ENCODE results near the gene CEP83. TPM values are rescaled to one million over a fixed set of nuclear protein-coding genes. Genes with fewer than 3 reads are reported as not detected.

Gene CEP83
- total and polyA plus RNA-seq, 9 of the 15 experiments (the other 6 are each of a cell fraction or from before 2014, with no cell fraction given), result 5.3 to 40.5 (median 31.3) TPM

- H3K27ac ChIP-seq (ENCODE audit: extremely low read depth, low read depth, low read length), result no peak overlapping the region
- H4K20me1 ChIP-seq (replicated peaks; ENCODE audit: control insufficient read depth, insufficient read depth, low read length), result no peaks in the 10 kb centered on the region
- intact Hi-C loops (cut with micrococcal nuclease), result no loop called here
- H3K4me1 ChIP-seq (replicated peaks in 1 of 2; ENCODE audit: control insufficient read depth in 2 of 2, insufficient read depth in 2 of 2, low read length in 2 of 2), result no peaks in the 10 kb centered on the region
- in situ Hi-C loops (cut with MboI), result no loop called here
- H3K9me1 ChIP-seq (ENCODE audit: control insufficient read depth, insufficient read depth, low read length), result no peaks in the 10 kb centered on the region
- H3K79me2 ChIP-seq (ENCODE audit: control insufficient read depth, insufficient read depth, low read length), result no peaks in the 10 kb centered on the region
- ChIA-PET CTCF (ENCODE audit: low intra/inter-chr PET ratio) (no interaction called here), POLR2A (no interaction called here)
- no TSS peak for BruUV-seq (replicated peaks)
- DNase-seq (ENCODE audit: extremely low read depth in 1 of 4, low spot score in 3 of 4) (no peak), ATAC-seq (no peak), FAIRE-seq (peak; percentile 32)
- H3K4me3 ChIP-seq, result no peak overlapping the region
- no peaks in the 10 kb centered on the region for H3K27me3 ChIP-seq (ENCODE audit: control insufficient read depth in 2 of 2, insufficient read depth in 2 of 2, low read length in 2 of 2)
- 100% methylated on average over 2 of the region's 2 CpGs for WGBS (ENCODE audit: insufficient coverage, low coverage, missing lambda C conversion rate)
- no peak overlapping the region for H3K4me2 ChIP-seq (ENCODE audit: insufficient read depth, low read length)
- H3K9ac ChIP-seq (ENCODE audit: insufficient read depth in 1 of 2, low read depth in 2 of 2, low read length in 2 of 2), result no peak overlapping the region
- H3K9me3 ChIP-seq (replicated peaks; ENCODE audit: control insufficient read depth, insufficient read depth, low read depth, low read length), result no peaks in the 10 kb centered on the region
- H3K36me3 ChIP-seq (ENCODE audit: control insufficient read depth, insufficient read depth, low read length), result peaks cover 34% of the 10 kb centered on the region; the same call in 2 of the 3 replicates
- TF ChIP-seq TARDBP (IDR thresholded peaks at IDR 0.05) (no peak), HDAC8 (tag; IDR thresholded peaks at IDR 0.05) (no peak), OTX1 (CRISPR knock-in tag; IDR thresholded peaks at IDR 0.05) (no peak), CTCFL (IDR thresholded peaks at IDR 0.05; ENCODE audit: borderline replicate concordance, insufficient read depth, low read depth, low read length, poor library complexity, severe bottlenecking) (no peak), CEBPB (tag; IDR thresholded peaks at IDR 0.05) (peak; percentile 80), KDM1A (IDR thresholded peaks at IDR 0.05) (no peak), EP300 (IDR thresholded peaks at IDR 0.05; ENCODE audit: low read length) (no peak), CEBPG (CRISPR knock-in tag; IDR thresholded peaks at IDR 0.05) (no peak), CEBPG (tag; conservative IDR thresholded peaks at IDR 0.05 in 1 of 2, IDR thresholded peaks at IDR 0.05 in 1 of 2) (peak in 1 of 2 experiments; percentile 46; a peak in 1 of 4 replicates)
- no peak overlapping the region for H2AFZ ChIP-seq (ENCODE audit: low read depth, low read length)
Observed at GRCh38 chr12:94374124-94374523, 85.5 kb downstream of the CEP83 start.

Data from K562 (cell line).